HepG2 (cell line): ENCODE data around the gene CHMP6. TPM values are rescaled to one million over a fixed set of nuclear protein-coding genes. Genes with fewer than 3 reads are reported as not detected.

Source experiments
- AGO1 ChIP-seq: fragments of 200-400 bp; formaldehyde crosslinking; IDR thresholded peaks from 2 replicates; pipeline ENCODE4 v1.6.1; 2017; ENCODE audit warnings: mild to moderate bottlenecking, low read depth, low read length, moderate library complexity; ENCODE audit not compliant: poor library complexity, severe bottlenecking
- ATF1 ChIP-seq: IDR thresholded peaks from 2 replicates; pipeline ENCODE4 v1.6.1; 2016; ENCODE audit warnings: mild to moderate bottlenecking, control low read depth
- GTF3A ChIP-seq: sonication (generic); formaldehyde crosslinking; conservative IDR thresholded peaks from 2 replicates; pipeline ENCODE4 v1.4.0; 2020; ENCODE audit warnings: mild to moderate bottlenecking, missing genetic modification reagents
- ISL2 ChIP-seq: sonication (generic); formaldehyde crosslinking; IDR thresholded peaks from 2 replicates; pipeline ENCODE4 v1.5.0; 2020; ENCODE audit warnings: missing genetic modification reagents
- KDM1A ChIP-seq: IDR thresholded peaks from 2 replicates; pipeline ENCODE4 v1.6.1; 2016; ENCODE audit warnings: missing compliant biosample characterization
- MAZ ChIP-seq, 2 experiments: sonication (generic) in 1 of 2; formaldehyde crosslinking in 1 of 2; IDR thresholded peaks; 2 replicates each; pipeline versions ENCODE4 v1.5.0 to v1.6.1; 2012 to 2020; ENCODE audit warnings: low read depth in 2 of 2, mild to moderate bottlenecking in 2 of 2, borderline replicate concordance in 1 of 2, improper control_type of control experiment in 1 of 2, low read length in 1 of 2, missing genetic modification reagents in 1 of 2, moderate library complexity in 1 of 2
- MZF1 ChIP-seq: sonication (generic); formaldehyde crosslinking; IDR thresholded peaks from 2 replicates; pipeline ENCODE4 v1.8.1; 2023; ENCODE audit warnings: mild to moderate bottlenecking, missing genetic modification reagents, borderline replicate concordance
- RFXANK ChIP-seq: IDR thresholded peaks from 2 replicates; pipeline ENCODE4 v1.6.1; 2016
- SIN3A ChIP-seq: IDR thresholded peaks from 2 replicates; pipeline ENCODE4 v1.6.1; 2011; ENCODE audit warnings: low read depth, mild to moderate bottlenecking, control low read depth, low read length, borderline replicate concordance
- STAT5B ChIP-seq: sonication (generic); formaldehyde crosslinking; IDR thresholded peaks from 2 replicates; pipeline ENCODE4 v1.4.0; 2020; ENCODE audit warnings: missing genetic modification reagents
- ZBTB42 ChIP-seq: sonication (generic); formaldehyde crosslinking; IDR thresholded peaks from 2 replicates; pipeline ENCODE4 v1.5.0; 2020; ENCODE audit warnings: mild to moderate bottlenecking, missing genetic modification reagents
- ZNF34 ChIP-seq: sonication (generic); formaldehyde crosslinking; IDR thresholded peaks from 2 replicates; pipeline ENCODE4 v1.4.0; 2020; ENCODE audit warnings: mild to moderate bottlenecking, missing genetic modification reagents, borderline replicate concordance
- ZNF749 ChIP-seq: sonication (generic); formaldehyde crosslinking; IDR thresholded peaks from 2 replicates; pipeline ENCODE4 v1.8.0; 2022; ENCODE audit warnings: mild to moderate bottlenecking, missing genetic modification reagents, moderate library complexity, borderline replicate concordance
- ZNF772 ChIP-seq: sonication (generic); formaldehyde crosslinking; IDR thresholded peaks from 2 replicates; pipeline ENCODE4 v1.5.0; 2020; ENCODE audit warnings: mild to moderate bottlenecking, missing genetic modification reagents
- polyA plus RNA-seq, 8 experiments: library from polyadenylated mRNA; depleted of rRNA in 3 of 8; stranded (reverse) in 7 of 8; unstranded in 1 of 8; fragments of >200 nt; fragmentation: Illumina TruSeq in 4 of 8; extraction: Trizol in 4 of 8; gene quantifications; 2 replicates each; pipeline versions ENCODE4 v1.2.1 to v1.2.3, GENCODE V29; 2011 to 2016; ENCODE audit warnings: low read depth in 4 of 8, missing spikeins in 1 of 8, mixed read lengths in 1 of 8; ENCODE audit not compliant: insufficient read depth in 1 of 8
- total RNA-seq, 5 experiments: library from RNA; depleted of rRNA; stranded (reverse); fragments of >200 nt; fragmentation: Illumina TruSeq; extraction: Trizol; gene quantifications; 2 replicates each; pipeline ENCODE4 v1.2.3, GENCODE V29; 2016; ENCODE audit warnings: low read depth in 1 of 5
- TF ChIP-seq, protein P1 (sequence below): sonication (generic); formaldehyde crosslinking; IDR thresholded peaks from 2 replicates; pipeline ENCODE4 v1.5.0; 2020; ENCODE audit warnings: mild to moderate bottlenecking, missing genetic modification reagents, borderline replicate concordance
- TF ChIP-seq, protein P2 (sequence below): IDR thresholded peaks from 2 replicates; pipeline ENCODE4 v1.6.1; 2018; ENCODE audit warnings: missing genetic modification reagents, mild to moderate bottlenecking, missing compliant biosample characterization
- TF ChIP-seq, protein P3 (sequence below): sonication (generic); formaldehyde crosslinking; conservative IDR thresholded peaks from 2 replicates; pipeline ENCODE4 v1.4.0; 2020; ENCODE audit warnings: missing genetic modification reagents
- TF ChIP-seq, protein P4 (sequence below): sonication (generic); formaldehyde crosslinking; IDR thresholded peaks from 2 replicates; pipeline ENCODE4 v1.5.0; 2020; ENCODE audit warnings: missing genetic modification reagents, mild to moderate bottlenecking, borderline replicate concordance

Gene CHMP6
- total and polyA plus RNA-seq, 2 of the 13 experiments (the other 11 are each of a cell fraction or from before 2014, with no cell fraction given), result 11.1 to 24.2 TPM

DNA sequence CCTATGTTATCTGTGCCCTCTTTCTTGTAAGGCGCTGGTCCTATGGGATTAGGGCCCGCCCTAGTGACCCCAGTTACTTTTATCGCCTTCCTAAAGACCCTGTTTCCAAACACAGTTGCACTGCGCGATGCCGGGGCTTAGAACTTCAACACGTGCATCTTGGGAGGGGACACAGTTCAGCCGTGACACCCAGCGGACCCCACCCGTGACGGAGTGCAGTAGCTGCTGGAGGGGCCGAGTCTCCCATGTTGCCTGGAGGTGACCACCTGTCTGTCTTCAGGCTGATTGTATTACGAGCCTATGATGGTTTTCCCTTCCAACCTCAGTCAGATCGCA is 52.8 kb downstream of the CHMP6 start (continued):
- TF ChIP-seq MAZ (IDR thresholded peaks at IDR 0.05; ENCODE audit: borderline replicate concordance, low read depth, low read length) (no peak), MAZ (CRISPR knock-in tag; IDR thresholded peaks at IDR 0.05; ENCODE audit: low read depth) (0 out of 2 replicates have a peak, but pooled peaks have one; percentile 0), ISL2 (CRISPR knock-in tag) (no peak), MZF1 (CRISPR knock-in tag) (no peak), ZNF34 (peak; percentile 55; the same call in 1 of the 2 replicates), GTF3A (CRISPR knock-in tag) (0 out of 2 replicates have a peak, but pooled peaks have one; percentile 94), ZNF749 (CRISPR knock-in tag) (0 out of 2 replicates have a peak, but pooled peaks have one; percentile 9), KDM1A (CRISPR knock-in tag) (no peak), ATF1 (no peak), ZBTB42 (no peak), SIN3A (no peak), AGO1 (no peak), ZNF772 (CRISPR knock-in tag) (no peak), RFXANK (CRISPR knock-in tag) (no peak), STAT5B (CRISPR knock-in tag) (no peak)
- TF ChIP-seq, protein P1, sequence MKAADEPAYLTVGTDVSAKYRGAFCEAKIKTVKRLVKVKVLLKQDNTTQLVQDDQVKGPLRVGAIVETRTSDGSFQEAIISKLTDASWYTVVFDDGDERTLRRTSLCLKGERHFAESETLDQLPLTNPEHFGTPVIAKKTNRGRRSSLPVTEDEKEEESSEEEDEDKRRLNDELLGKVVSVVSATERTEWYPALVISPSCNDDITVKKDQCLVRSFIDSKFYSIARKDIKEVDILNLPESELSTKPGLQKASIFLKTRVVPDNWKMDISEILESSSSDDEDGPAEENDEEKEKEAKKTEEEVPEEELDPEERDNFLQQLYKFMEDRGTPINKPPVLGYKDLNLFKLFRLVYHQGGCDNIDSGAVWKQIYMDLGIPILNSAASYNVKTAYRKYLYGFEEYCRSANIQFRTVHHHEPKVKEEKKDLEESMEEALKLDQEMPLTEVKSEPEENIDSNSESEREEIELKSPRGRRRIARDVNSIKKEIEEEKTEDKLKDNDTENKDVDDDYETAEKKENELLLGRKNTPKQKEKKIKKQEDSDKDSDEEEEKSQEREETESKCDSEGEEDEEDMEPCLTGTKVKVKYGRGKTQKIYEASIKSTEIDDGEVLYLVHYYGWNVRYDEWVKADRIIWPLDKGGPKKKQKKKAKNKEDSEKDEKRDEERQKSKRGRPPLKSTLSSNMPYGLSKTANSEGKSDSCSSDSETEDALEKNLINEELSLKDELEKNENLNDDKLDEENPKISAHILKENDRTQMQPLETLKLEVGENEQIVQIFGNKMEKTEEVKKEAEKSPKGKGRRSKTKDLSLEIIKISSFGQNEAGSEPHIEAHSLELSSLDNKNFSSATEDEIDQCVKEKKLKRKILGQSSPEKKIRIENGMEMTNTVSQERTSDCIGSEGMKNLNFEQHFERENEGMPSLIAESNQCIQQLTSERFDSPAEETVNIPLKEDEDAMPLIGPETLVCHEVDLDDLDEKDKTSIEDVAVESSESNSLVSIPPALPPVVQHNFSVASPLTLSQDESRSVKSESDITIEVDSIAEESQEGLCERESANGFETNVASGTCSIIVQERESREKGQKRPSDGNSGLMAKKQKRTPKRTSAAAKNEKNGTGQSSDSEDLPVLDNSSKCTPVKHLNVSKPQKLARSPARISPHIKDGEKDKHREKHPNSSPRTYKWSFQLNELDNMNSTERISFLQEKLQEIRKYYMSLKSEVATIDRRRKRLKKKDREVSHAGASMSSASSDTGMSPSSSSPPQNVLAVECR, result no peak; the same call in 1 of the 2 replicates
- TF ChIP-seq, protein P2, sequence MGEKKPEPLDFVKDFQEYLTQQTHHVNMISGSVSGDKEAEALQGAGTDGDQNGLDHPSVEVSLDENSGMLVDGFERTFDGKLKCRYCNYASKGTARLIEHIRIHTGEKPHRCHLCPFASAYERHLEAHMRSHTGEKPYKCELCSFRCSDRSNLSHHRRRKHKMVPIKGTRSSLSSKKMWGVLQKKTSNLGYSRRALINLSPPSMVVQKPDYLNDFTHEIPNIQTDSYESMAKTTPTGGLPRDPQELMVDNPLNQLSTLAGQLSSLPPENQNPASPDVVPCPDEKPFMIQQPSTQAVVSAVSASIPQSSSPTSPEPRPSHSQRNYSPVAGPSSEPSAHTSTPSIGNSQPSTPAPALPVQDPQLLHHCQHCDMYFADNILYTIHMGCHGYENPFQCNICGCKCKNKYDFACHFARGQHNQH (CRISPR knock-in tag), result 0 out of 2 replicates have a peak, but pooled peaks have one; percentile 3
- TF ChIP-seq, protein P3, sequence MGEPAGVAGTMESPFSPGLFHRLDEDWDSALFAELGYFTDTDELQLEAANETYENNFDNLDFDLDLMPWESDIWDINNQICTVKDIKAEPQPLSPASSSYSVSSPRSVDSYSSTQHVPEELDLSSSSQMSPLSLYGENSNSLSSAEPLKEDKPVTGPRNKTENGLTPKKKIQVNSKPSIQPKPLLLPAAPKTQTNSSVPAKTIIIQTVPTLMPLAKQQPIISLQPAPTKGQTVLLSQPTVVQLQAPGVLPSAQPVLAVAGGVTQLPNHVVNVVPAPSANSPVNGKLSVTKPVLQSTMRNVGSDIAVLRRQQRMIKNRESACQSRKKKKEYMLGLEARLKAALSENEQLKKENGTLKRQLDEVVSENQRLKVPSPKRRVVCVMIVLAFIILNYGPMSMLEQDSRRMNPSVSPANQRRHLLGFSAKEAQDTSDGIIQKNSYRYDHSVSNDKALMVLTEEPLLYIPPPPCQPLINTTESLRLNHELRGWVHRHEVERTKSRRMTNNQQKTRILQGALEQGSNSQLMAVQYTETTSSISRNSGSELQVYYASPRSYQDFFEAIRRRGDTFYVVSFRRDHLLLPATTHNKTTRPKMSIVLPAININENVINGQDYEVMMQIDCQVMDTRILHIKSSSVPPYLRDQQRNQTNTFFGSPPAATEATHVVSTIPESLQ (CRISPR knock-in tag), result no peak
- TF ChIP-seq, protein P4, sequence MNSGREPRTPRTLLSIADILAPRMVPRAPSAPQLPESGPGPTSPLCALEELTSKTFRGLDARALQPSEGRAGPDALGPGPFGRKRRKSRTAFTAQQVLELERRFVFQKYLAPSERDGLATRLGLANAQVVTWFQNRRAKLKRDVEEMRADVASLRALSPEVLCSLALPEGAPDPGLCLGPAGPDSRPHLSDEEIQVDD (CRISPR knock-in tag), result 0 out of 2 replicates have a peak, but pooled peaks have one; percentile 63
